ENCODE data around the gene SYNGR2. TPM values are rescaled to one million over a fixed set of nuclear protein-coding genes. Genes with fewer than 3 reads are reported as not detected.

The SYNGR2 gene
- total and polyA plus RNA-seq, 2 experiments from 2014 or later, result 46.9 to 61.6 TPM

GRCh38 chr17:78124836-78125137 lies 43.6 kb upstream of the SYNGR2 start (continued):
- TF ChIP-seq CTCF (conservative IDR thresholded peaks at IDR 0.05; ENCODE audit: low read depth in 2 of 2), result no peak
- TF ChIP-seq ETS1 (IDR thresholded peaks at IDR 0.05), result no peak
- TF ChIP-seq EZH2 (IDR thresholded peaks at IDR 0.05; ENCODE audit: low read depth, unreplicated experiment), result no peak
- no peak for TF ChIP-seq ZNF114 (CRISPR knock-in tag; IDR thresholded peaks at IDR 0.05)
- no peak for TF ChIP-seq EZH2phosphoT487 (IDR thresholded peaks at IDR 0.05; ENCODE audit: unreplicated experiment)
- no peak for TF ChIP-seq STAT1 (IDR thresholded peaks at IDR 0.05; ENCODE audit: unreplicated experiment)
- no peak for TF ChIP-seq REST (IDR thresholded peaks at IDR 0.05; ENCODE audit: unreplicated experiment)

- Histone ChIP-seq H3K4me3 (no peak overlapping the region), H4K20me1 (replicated peaks; ENCODE audit: insufficient read depth) (no peaks in the 10 kb centered on the region), H3F3A (replicated peaks; ENCODE audit: low read depth) (0 out of 2 replicates have a peak, but pooled peaks cover 4% of the 10 kb centered on the region), H3K27me3 (ENCODE audit: insufficient read depth) (no peaks in the 10 kb centered on the region), H3K27ac (ENCODE audit: low read depth) (no peak overlapping the region), H2AFZ (no peak overlapping the region), H3K4me1 (ENCODE audit: insufficient read depth) (peaks cover 24% of the 10 kb centered on the region), H3K9me2 (ENCODE audit: insufficient read depth) (no peaks in the 10 kb centered on the region), H3K36me3 (ENCODE audit: insufficient read depth) (0 out of 2 replicates have a peak, but pooled peaks cover 5% of the 10 kb centered on the region), H3K79me2 (replicated peaks; ENCODE audit: insufficient read depth) (0 out of 2 replicates have a peak, but pooled peaks cover 5% of the 10 kb centered on the region), H3K4me2 (no peak overlapping the region)
- Mint-ChIP-seq H3K27me3 (ENCODE audit: insufficient read depth, low read depth, poor library complexity) (peaks cover 12% of the 10 kb centered on the region), H3K27ac (no peak overlapping the region), H3K36me3 (ENCODE audit: low read depth) (peaks cover 25% of the 10 kb centered on the region), H3K4me1 (peaks cover 20% of the 10 kb centered on the region), H3K4me3 (no peak overlapping the region), H3K9me3 (no peaks in the 10 kb centered on the region)
- DNase-seq (ENCODE audit: low spot score) (no peak), ATAC-seq (no peak)
- TF ChIP-seq CREB1 (CRISPR knock-in tag; IDR thresholded peaks at IDR 0.05; ENCODE audit: low read depth) (no peak), CTCF (conservative IDR thresholded peaks at IDR 0.05; ENCODE audit: low read depth in 2 of 2) (no peak), JUNB (IDR thresholded peaks at IDR 0.05; ENCODE audit: unreplicated experiment) (no peak), ETS1 (IDR thresholded peaks at IDR 0.05) (no peak), POLR2AphosphoS5 (IDR thresholded peaks at IDR 0.05; ENCODE audit: low read depth) (no peak)
Measured at GRCh38 chr17:78125138-78125913, 43.1 kb upstream of the SYNGR2 start.
